Loucy (cell line): Measurements from ENCODE around the gene NRP1.

ENCODE experiments used
- EZH2phosphoT487 ChIP-seq: fragments of 200-600 bp; IDR thresholded peaks from 2 replicates; pipeline ENCODE4 v1.6.1; 2018; ENCODE audit warnings: antibody characterized with exemption, mild to moderate bottlenecking, moderate library complexity, borderline replicate concordance
- TF ChIP-seq, protein P1 (sequence below): fragments of 200-600 bp; sonication (generic); conservative IDR thresholded peaks from 2 replicates; pipeline ENCODE4 v1.5.1; 2014; ENCODE audit warnings: mild to moderate bottlenecking, antibody characterized with exemption, low read length

DNA sequence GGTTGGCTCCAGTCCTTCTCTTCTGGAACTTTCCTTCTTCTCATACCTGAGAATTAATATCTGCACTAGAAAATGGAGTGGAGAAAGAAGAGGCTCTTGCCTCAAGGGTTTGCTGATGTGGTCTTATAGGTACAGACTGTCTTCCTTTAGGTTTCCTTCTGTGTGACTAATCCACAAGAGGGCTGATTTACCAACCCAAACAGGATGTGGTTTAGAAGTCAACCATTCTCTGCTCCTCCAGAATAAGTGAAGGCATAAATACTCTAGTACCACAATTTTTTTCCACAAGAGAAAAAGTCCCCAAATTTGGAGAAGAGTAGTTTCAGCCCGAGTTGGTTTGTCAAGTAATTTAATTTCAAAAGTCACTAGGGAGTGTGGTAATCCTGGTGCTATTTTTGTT is 85.8 kb downstream of the NRP1 start:
- TF ChIP-seq, protein P1, sequence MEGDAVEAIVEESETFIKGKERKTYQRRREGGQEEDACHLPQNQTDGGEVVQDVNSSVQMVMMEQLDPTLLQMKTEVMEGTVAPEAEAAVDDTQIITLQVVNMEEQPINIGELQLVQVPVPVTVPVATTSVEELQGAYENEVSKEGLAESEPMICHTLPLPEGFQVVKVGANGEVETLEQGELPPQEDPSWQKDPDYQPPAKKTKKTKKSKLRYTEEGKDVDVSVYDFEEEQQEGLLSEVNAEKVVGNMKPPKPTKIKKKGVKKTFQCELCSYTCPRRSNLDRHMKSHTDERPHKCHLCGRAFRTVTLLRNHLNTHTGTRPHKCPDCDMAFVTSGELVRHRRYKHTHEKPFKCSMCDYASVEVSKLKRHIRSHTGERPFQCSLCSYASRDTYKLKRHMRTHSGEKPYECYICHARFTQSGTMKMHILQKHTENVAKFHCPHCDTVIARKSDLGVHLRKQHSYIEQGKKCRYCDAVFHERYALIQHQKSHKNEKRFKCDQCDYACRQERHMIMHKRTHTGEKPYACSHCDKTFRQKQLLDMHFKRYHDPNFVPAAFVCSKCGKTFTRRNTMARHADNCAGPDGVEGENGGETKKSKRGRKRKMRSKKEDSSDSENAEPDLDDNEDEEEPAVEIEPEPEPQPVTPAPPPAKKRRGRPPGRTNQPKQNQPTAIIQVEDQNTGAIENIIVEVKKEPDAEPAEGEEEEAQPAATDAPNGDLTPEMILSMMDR: no peak
- TF ChIP-seq EZH2phosphoT487: no peak
